Effector CD8-positive, alpha-beta T cell (primary cell): ENCODE data around the gene NALCN.

Experiments
- DNase-seq: peaks from one replicate; lab custom pipeline; 2025; lab: John Stamatoyannopoulos, UW

The NALCN gene

GRCh38 chr13:101415358-101416174 lies 742 bp downstream of the NALCN start:
- no peak for DNase-seq

GRCh38 chr13:101412076-101412475 lies 4.2 kb downstream of the NALCN start:
- no peak for DNase-seq

- no peak for DNase-seq
Observed at GRCh38 chr13:101408992-101409656, 7.2 kb downstream of the NALCN start.

GRCh38 chr13:101408154-101408553 lies 8.2 kb downstream of the NALCN start:
- no peak for DNase-seq

- no peak for DNase-seq
Observed at GRCh38 chr13:101406791-101407190, 9.5 kb downstream of the NALCN start.

- DNase-seq, result no peak
Observed at GRCh38 chr13:101401196-101401595, 15.1 kb downstream of the NALCN start.

GRCh38 chr13:101399365-101399764 lies 16.9 kb downstream of the NALCN start:
- DNase-seq, result no peak

GRCh38 chr13:101398920-101399319 lies 17.4 kb downstream of the NALCN start:
- DNase-seq, result no peak

- no peak for DNase-seq
Observed at GRCh38 chr13:101398191-101398590, 18.1 kb downstream of the NALCN start.

GRCh38 chr13:101397742-101398141 lies 18.6 kb downstream of the NALCN start:
- DNase-seq, result no peak

GRCh38 chr13:101394605-101395004 lies 21.7 kb downstream of the NALCN start:
- DNase-seq, result no peak

- no peak for DNase-seq
Observed at GRCh38 chr13:101393140-101393539, 23.2 kb downstream of the NALCN start.

- DNase-seq, result no peak
Observed at GRCh38 chr13:101390461-101390860, 25.8 kb downstream of the NALCN start.

GRCh38 chr13:101384929-101385328 lies 31.4 kb downstream of the NALCN start:
- DNase-seq, result no peak

- DNase-seq, result no peak
Observed at GRCh38 chr13:101383595-101383994, 32.7 kb downstream of the NALCN start.

GRCh38 chr13:101382701-101383100 lies 33.6 kb downstream of the NALCN start:
- no peak for DNase-seq

GRCh38 chr13:101382086-101382485 lies 34.2 kb downstream of the NALCN start:
- no peak for DNase-seq

GRCh38 chr13:101360525-101360924 lies 55.8 kb downstream of the NALCN start:
- no peak for DNase-seq

- no peak for DNase-seq
Observed at GRCh38 chr13:101354895-101355294, 61.4 kb downstream of the NALCN start.

GRCh38 chr13:101346942-101347728 lies 69.2 kb downstream of the NALCN start:
- DNase-seq, result no peak

GRCh38 chr13:101346161-101346560 lies 70.1 kb downstream of the NALCN start:
- DNase-seq, result no peak

- no peak for DNase-seq
Observed at GRCh38 chr13:101343128-101343787, 73.0 kb downstream of the NALCN start.
